ENCODE measurements around the gene CAMK2N1.
"Not testable (repeated sequence)": the region's sequence is repeated elsewhere in the genome, so short reads cannot be mapped to it uniquely, and the experiment has no call there.

Gene CAMK2N1

DNA sequence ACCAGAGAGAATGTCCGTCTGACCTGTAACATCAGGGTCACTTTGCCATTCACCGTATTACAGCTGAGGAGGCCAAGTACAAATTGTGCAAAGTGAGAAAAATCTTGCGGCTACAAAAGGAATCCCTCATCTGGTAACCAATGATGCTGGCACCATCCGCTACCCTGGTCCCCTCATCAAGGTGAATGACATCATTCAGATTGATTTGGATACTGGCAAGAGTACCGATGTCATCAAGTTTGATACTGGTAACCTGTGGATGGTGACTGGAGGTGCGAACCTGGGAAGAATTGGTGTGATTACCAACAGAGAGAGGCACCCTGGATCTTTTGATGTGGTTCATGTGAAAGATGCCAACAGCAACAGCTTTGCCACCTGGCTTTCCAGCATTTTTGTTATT, 40.3 kb upstream of the CAMK2N1 start:
- TF ChIP-seq SP1 (IDR thresholded peaks at IDR 0.05) (no peak), L3MBTL2 (conservative IDR thresholded peaks at IDR 0.05) (no peak), LEF1 (IDR thresholded peaks at IDR 0.05; ENCODE audit: borderline replicate concordance) (no peak), PKNOX1 (IDR thresholded peaks at IDR 0.05) (no peak), TARDBP (IDR thresholded peaks at IDR 0.05) (no peak), ZNF384 (IDR thresholded peaks at IDR 0.05) (no peak), BHLHE40 (IDR thresholded peaks at IDR 0.05; ENCODE audit: borderline replicate concordance) (no peak), SUZ12 (IDR thresholded peaks at IDR 0.05) (no peak), FOXA1 (IDR thresholded peaks at IDR 0.05) (no peak), FOXM1 (IDR thresholded peaks at IDR 0.05; ENCODE audit: borderline replicate concordance) (no peak), HDGF (IDR thresholded peaks at IDR 0.05; ENCODE audit: borderline replicate concordance) (no peak), FOXK2 (IDR thresholded peaks at IDR 0.05) (no peak), NFRKB (IDR thresholded peaks at IDR 0.05) (no peak), ELF4 (IDR thresholded peaks at IDR 0.05) (no peak), ARNT (IDR thresholded peaks at IDR 0.05) (no peak), CTBP1 (IDR thresholded peaks at IDR 0.05; ENCODE audit: borderline replicate concordance) (no peak)
- ChIA-PET CTCF (no interaction called here), POLR2A (interaction anchor here (1.2 kb wide), 1 partner anchor 107 kb away, joined by 3 read pairs; the partner anchor contains the start of gene PINK1)
- DNase-seq (ENCODE audit: extremely low spot score): no peak

DNA sequence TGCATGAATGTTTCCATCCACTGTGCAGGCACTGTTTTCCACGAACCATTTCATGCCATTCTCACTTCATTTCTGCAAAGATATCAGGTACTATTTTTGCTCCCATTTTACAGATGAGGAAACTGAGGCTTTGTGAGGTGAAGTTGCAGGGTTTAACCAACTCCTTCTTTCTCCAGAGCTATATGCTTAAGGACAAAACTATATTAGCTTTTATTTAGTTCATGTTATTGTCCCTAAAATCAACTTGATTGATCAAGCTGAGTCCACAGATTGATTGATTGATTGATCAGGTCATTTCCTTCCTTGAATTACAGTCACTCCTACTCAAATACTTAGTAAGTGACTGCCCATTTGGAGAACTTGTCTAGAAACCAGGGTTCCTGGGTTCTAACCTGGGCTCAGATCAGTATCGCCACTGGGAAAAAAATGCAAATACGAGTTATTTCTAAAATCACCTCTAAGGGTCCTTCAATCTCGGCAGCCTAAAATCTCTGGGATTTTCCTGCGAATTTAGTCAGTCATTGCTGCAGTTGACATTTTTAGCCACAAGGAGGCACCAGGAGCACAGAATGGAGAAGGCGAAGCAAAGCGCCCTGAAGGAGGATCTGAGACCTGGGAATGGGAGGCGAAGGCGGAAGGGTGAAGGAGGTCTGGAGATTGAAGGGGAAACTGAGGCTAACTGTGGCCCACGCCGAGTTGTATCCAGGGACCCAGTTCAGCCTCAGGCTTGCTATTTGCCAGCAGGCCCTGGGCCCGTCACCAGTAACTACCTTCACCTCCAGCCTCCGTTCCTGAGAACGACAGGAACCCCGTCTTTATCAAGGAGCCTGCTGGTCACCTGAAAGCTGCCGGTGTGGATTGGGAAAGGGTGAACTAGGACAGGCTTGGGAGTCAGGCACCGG, 36.2 kb upstream of the CAMK2N1 start:
- peak; percentile 81 for DNase-seq (ENCODE audit: extremely low spot score)
- CTCF ChIA-PET: interaction anchor here (0.6 to 0.7 kb wide), 3 partner anchors 36 to 112 kb away, joined by 3 to 10 read pairs (median 3); no protein-coding TSS in a partner anchor
- POLR2A ChIA-PET: no interaction called here
- TF ChIP-seq CTBP1 (IDR thresholded peaks at IDR 0.05; ENCODE audit: borderline replicate concordance) (no peak), ZNF384 (IDR thresholded peaks at IDR 0.05) (0 out of 2 replicates have a peak, but pooled peaks have one; percentile 7), NFRKB (IDR thresholded peaks at IDR 0.05) (no peak), TARDBP (IDR thresholded peaks at IDR 0.05) (no peak), PKNOX1 (IDR thresholded peaks at IDR 0.05) (peak; percentile 76), FOXM1 (IDR thresholded peaks at IDR 0.05; ENCODE audit: borderline replicate concordance) (no peak)

- CTCF ChIA-PET; DNase-seq (ENCODE audit: extremely low spot score): not testable (repeated sequence)
- POLR2A ChIA-PET: interaction anchor here (1.0 kb wide), 1 partner anchor 114 kb away, joined by 3 read pairs; no protein-coding TSS in a partner anchor
These were observed 33.7 kb upstream of the CAMK2N1 start for GRCh38 chr1:20519609-20520262.

DNA sequence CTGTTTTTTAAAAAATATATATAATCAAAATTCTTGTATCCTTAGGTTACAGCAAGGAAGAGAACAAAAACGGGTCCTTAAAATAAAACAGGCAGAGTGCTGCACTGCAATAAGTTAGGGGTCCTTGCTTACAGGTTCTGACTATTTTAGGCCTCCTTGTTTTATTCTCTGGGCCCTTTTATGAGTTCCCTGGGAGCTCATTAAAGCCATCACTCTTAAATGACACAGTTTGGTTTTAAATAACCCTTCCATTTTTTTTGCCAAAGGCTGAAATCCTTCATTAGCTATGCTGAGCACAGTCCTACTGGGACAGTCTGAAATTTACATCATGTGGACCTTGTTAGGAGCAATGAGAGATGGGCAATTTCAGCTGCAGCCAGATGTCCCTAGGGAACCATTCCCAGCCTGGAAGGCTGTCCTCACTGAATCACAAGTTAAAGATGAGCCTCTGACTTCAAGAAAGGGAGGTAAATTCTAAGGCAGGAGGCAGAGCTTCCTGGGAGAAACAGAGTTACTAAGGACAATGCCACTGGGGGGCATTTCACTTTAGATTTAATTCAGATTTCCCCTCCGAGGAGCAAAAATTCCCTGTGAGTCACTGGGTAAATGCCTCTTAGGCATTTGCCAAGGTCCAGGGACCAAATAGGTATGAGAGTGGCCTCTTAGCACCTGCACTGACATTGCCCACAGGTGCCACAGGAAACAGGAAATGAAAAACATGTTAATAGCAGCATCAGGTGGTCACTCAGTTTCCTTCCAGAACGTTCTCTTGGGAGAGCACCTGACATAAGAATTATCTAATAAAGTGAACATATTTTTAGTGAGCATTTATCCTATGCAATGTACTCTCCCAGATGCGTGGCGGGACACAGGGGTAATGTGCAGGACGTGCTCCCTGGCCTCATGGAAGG, 25.8 kb upstream of the CAMK2N1 start:
- CTCF ChIA-PET: interaction anchor here (0.6 kb wide), 1 partner anchor 425 kb away, joined by 8 read pairs; no protein-coding TSS in a partner anchor

GRCh38 chr1:20508411-20508771, 22.4 kb upstream of the CAMK2N1 start:
- ChIA-PET POLR2A (interaction anchor here (0.5 to 1.4 kb wide), 6 partner anchors 10 to 153 kb away, joined by 3 to 9 read pairs (median 3); partner anchors contain the start of genes CAMK2N1, DDOST and PINK1), CTCF (interaction anchor here (0.6 to 0.7 kb wide), 2 partner anchors 146 to 926 kb away, joined by 3 read pairs; no protein-coding TSS in a partner anchor)
- no peak for DNase-seq (ENCODE audit: extremely low spot score)
- TF ChIP-seq LEF1 (IDR thresholded peaks at IDR 0.05; ENCODE audit: borderline replicate concordance) (no peak), SP1 (IDR thresholded peaks at IDR 0.05) (no peak), FOXA1 (IDR thresholded peaks at IDR 0.05) (no peak), NFRKB (IDR thresholded peaks at IDR 0.05) (no peak), ELF4 (IDR thresholded peaks at IDR 0.05) (no peak), L3MBTL2 (conservative IDR thresholded peaks at IDR 0.05) (no peak), FOXM1 (IDR thresholded peaks at IDR 0.05; ENCODE audit: borderline replicate concordance) (no peak), FOXK2 (IDR thresholded peaks at IDR 0.05) (no peak), PKNOX1 (IDR thresholded peaks at IDR 0.05) (no peak; the same call in 1 of the 2 replicates), ARNT (IDR thresholded peaks at IDR 0.05) (no peak), BHLHE40 (IDR thresholded peaks at IDR 0.05; ENCODE audit: borderline replicate concordance) (no peak), ZNF384 (IDR thresholded peaks at IDR 0.05) (no peak), TARDBP (IDR thresholded peaks at IDR 0.05) (no peak), SUZ12 (IDR thresholded peaks at IDR 0.05) (no peak), HDGF (IDR thresholded peaks at IDR 0.05; ENCODE audit: borderline replicate concordance) (no peak), CTBP1 (IDR thresholded peaks at IDR 0.05; ENCODE audit: borderline replicate concordance) (no peak)

More for the DNA sequence above, 25.8 kb upstream of the CAMK2N1 start:
- TF ChIP-seq PKNOX1 (IDR thresholded peaks at IDR 0.05) (no peak), TARDBP (IDR thresholded peaks at IDR 0.05) (no peak), FOXK2 (IDR thresholded peaks at IDR 0.05) (no peak), CTBP1 (IDR thresholded peaks at IDR 0.05; ENCODE audit: borderline replicate concordance) (no peak)
- no peak for DNase-seq (ENCODE audit: extremely low spot score)
- POLR2A ChIA-PET: interaction anchor here (1.3 to 1.5 kb wide), 2 partner anchors 41 to 149 kb away, joined by 3 to 5 read pairs; partner anchors contain the start of genes DDOST and FAM43B
